GM23338 (cell line): ENCODE results near the gene PPFIBP1. TPM values are rescaled to one million over a fixed set of nuclear protein-coding genes. Genes with fewer than 3 reads are reported as not detected.

ENCODE experiments used
- ATAC-seq: fragments of 200-7000 bp; cut with Tn5 transposase; 3 replicates; pipeline ENCODE4 v1.9.1; 2020
- DNase-seq: peaks from one replicate; pipeline ENCODE4 v3.0.0-alpha.2; 2015; ENCODE audit warnings: low spot score
- H2AFZ ChIP-seq: fragments of 200-600 bp; sonication (generic); 2 replicates; pipeline ENCODE4 v1.8.0; 2016; ENCODE audit warnings: antibody characterized with exemption, mild to moderate bottlenecking, moderate library complexity
- H3F3A ChIP-seq: fragments of 200-600 bp; sonication (generic); replicated peaks from 2 replicates; pipeline ENCODE4 v1.8.0; 2017; ENCODE audit warnings: antibody characterized with exemption, mixed run types, low read depth
- H3K27ac ChIP-seq: fragments of 200-600 bp; sonication (generic); 2 replicates; pipeline ENCODE4 v1.6.1; 2016; ENCODE audit warnings: low read depth
- H3K27me3 ChIP-seq: fragments of 200-600 bp; sonication (generic); 2 replicates; pipeline ENCODE4 v1.8.0; 2016; ENCODE audit warnings: mild to moderate bottlenecking, mixed run types, moderate library complexity; ENCODE audit not compliant: insufficient read depth
- H3K36me3 ChIP-seq: fragments of 200-600 bp; sonication (generic); 2 replicates; pipeline ENCODE4 v1.8.0; 2016; ENCODE audit warnings: mild to moderate bottlenecking; ENCODE audit not compliant: insufficient read depth
- H3K4me1 ChIP-seq: fragments of 200-600 bp; sonication (generic); 2 replicates; pipeline ENCODE4 v1.8.0; 2016; ENCODE audit warnings: mild to moderate bottlenecking, moderate library complexity; ENCODE audit not compliant: insufficient read depth
- H3K4me2 ChIP-seq: fragments of 200-600 bp; sonication (generic); 2 replicates; pipeline ENCODE4 v1.7.1; 2017; ENCODE audit warnings: mixed run types
- H3K4me3 ChIP-seq: fragments of 200-600 bp; sonication (generic); 2 replicates; pipeline ENCODE4 v1.6.1; 2016; ENCODE audit warnings: mixed run types
- H3K79me2 ChIP-seq: fragments of 200-600 bp; sonication (generic); replicated peaks from 2 replicates; pipeline ENCODE4 v1.8.0; 2017; ENCODE audit warnings: mild to moderate bottlenecking; ENCODE audit not compliant: insufficient read depth
- H3K9me2 ChIP-seq: fragments of 200-600 bp; sonication (generic); 2 replicates; pipeline ENCODE4 v1.8.0; 2017; ENCODE audit not compliant: insufficient read depth
- H4K20me1 ChIP-seq: fragments of 200-600 bp; sonication (generic); replicated peaks from 2 replicates; pipeline ENCODE4 v1.8.0; 2017; ENCODE audit warnings: mild to moderate bottlenecking; ENCODE audit not compliant: insufficient read depth
- H3K27ac Mint-ChIP-seq: 2 replicates; pipeline ENCODE4 v1.8.0; 2020; ENCODE audit warnings: inconsistent platforms, mild to moderate bottlenecking, moderate library complexity, mixed read lengths
- H3K27me3 Mint-ChIP-seq: 3 replicates; pipeline ENCODE4 v1.8.0; 2022; ENCODE audit warnings: low read depth, mild to moderate bottlenecking, moderate library complexity, mixed read lengths, inconsistent platforms; ENCODE audit not compliant: insufficient read depth, poor library complexity
- H3K36me3 Mint-ChIP-seq: 3 replicates; pipeline ENCODE4 v1.8.0; 2021; ENCODE audit warnings: low read depth, mild to moderate bottlenecking, inconsistent platforms, moderate library complexity, mixed read lengths
- H3K4me1 Mint-ChIP-seq: 3 replicates; pipeline ENCODE4 v1.8.0; 2020; ENCODE audit warnings: mild to moderate bottlenecking, inconsistent platforms, mixed read lengths
- H3K4me3 Mint-ChIP-seq: 3 replicates; pipeline ENCODE4 v1.8.0; 2021; ENCODE audit warnings: moderate library complexity, mild to moderate bottlenecking, inconsistent platforms, mixed read lengths
- H3K9me3 Mint-ChIP-seq: 3 replicates; pipeline ENCODE4 v1.8.0; 2020; ENCODE audit warnings: moderate library complexity, mild to moderate bottlenecking, inconsistent platforms, mixed read lengths
- CREB1 ChIP-seq: fragments of 250-450 bp; sonication (Bioruptor Pico); IDR thresholded peaks from 2 replicates; pipeline ENCODE4 v1.5.0; 2020; ENCODE audit warnings: low read depth, mild to moderate bottlenecking, moderate library complexity
- CTCF ChIP-seq, 2 experiments: fragments of 200-600 bp in 1 of 2; sonication (generic) in 1 of 2; conservative IDR thresholded peaks; 2 replicates each; pipeline versions ENCODE4 v1.5.1 to v1.6.1; 2016 to 2017; ENCODE audit warnings: antibody characterized with exemption in 2 of 2, low read depth in 2 of 2, mild to moderate bottlenecking in 2 of 2, moderate library complexity in 1 of 2
- ETS1 ChIP-seq: IDR thresholded peaks from 2 replicates; pipeline ENCODE4 v1.6.1; 2016; ENCODE audit warnings: antibody characterized with exemption
- EZH2 ChIP-seq: fragments of 200-600 bp; sonication (generic); IDR thresholded peaks from one replicate; pipeline ENCODE4 v1.8.0; 2017; ENCODE audit warnings: antibody characterized with exemption, mild to moderate bottlenecking, low read depth; ENCODE audit not compliant: unreplicated experiment
- JUNB ChIP-seq: IDR thresholded peaks from one replicate; pipeline ENCODE4 v1.6.1; 2016; ENCODE audit warnings: antibody characterized with exemption; ENCODE audit not compliant: unreplicated experiment
- NANOG ChIP-seq: IDR thresholded peaks from 2 replicates; pipeline ENCODE4 v1.6.1; 2016; ENCODE audit warnings: antibody characterized with exemption, borderline replicate concordance
- POLR2AphosphoS5 ChIP-seq: IDR thresholded peaks from 2 replicates; pipeline ENCODE4 v1.6.1; 2016; ENCODE audit warnings: antibody characterized with exemption, low read depth
- STAT1 ChIP-seq: IDR thresholded peaks from one replicate; pipeline ENCODE4 v1.6.1; 2016; ENCODE audit warnings: antibody characterized with exemption; ENCODE audit not compliant: unreplicated experiment
- ZNF114 ChIP-seq: fragments of 250-450 bp; sonication (Bioruptor Pico); IDR thresholded peaks from 2 replicates; pipeline ENCODE4 v1.5.0; 2020; ENCODE audit warnings: mild to moderate bottlenecking, moderate library complexity
- ZNF331 ChIP-seq: fragments of 250-450 bp; sonication (Bioruptor Pico); IDR thresholded peaks from 2 replicates; pipeline ENCODE4 v1.5.0; 2020; ENCODE audit warnings: low read depth, mild to moderate bottlenecking, moderate library complexity
- ZNF462 ChIP-seq: fragments of 250-450 bp; sonication (Bioruptor Pico); IDR thresholded peaks from 2 replicates; pipeline ENCODE4 v1.5.0; 2020; ENCODE audit warnings: mild to moderate bottlenecking, moderate library complexity
- polyA plus RNA-seq: library from polyadenylated mRNA; unstranded; fragments of >200 nt; fragmentation: Nextera tagmentation; extraction: Ambion mirVana; gene quantifications from 2 replicates; pipeline ENCODE4 v1.2.1, GENCODE V29; 2016
- total RNA-seq: library from RNA; depleted of rRNA; stranded (reverse); fragments of >200 nt; shearing (Covaris generic); gene quantifications from 2 replicates; pipeline ENCODE4 v1.2.3, GENCODE V29; 2014

PPFIBP1 gene
- total and polyA plus RNA-seq, 2 experiments from 2014 or later: 33.2 to 41.9 TPM

- peaks cover under 1% of the 10 kb centered on the region; the same call in 1 of the 3 replicates for H3K4me1 Mint-ChIP-seq
- H2AFZ ChIP-seq: no peak overlapping the region; the same call in 1 of the 2 replicates
- no peak overlapping the region for H3K27ac Mint-ChIP-seq
- H3K9me2 ChIP-seq: no peaks in the 10 kb centered on the region
- no peak overlapping the region for H3K4me3 Mint-ChIP-seq
- no peaks in the 10 kb centered on the region for H3K27me3 ChIP-seq
- no peak overlapping the region for H3K4me2 ChIP-seq
- no peaks in the 10 kb centered on the region for H4K20me1 ChIP-seq
- H3K27me3 Mint-ChIP-seq: no peaks in the 10 kb centered on the region
- no peak overlapping the region for H3K27ac ChIP-seq
- no peaks in the 10 kb centered on the region for H3K36me3 Mint-ChIP-seq
- peak; percentile 76 for ATAC-seq
- peaks cover 6% of the 10 kb centered on the region; the same call in 1 of the 2 replicates for H3K4me1 ChIP-seq
- H3K36me3 ChIP-seq: no peaks in the 10 kb centered on the region
- no peak overlapping the region for H3K4me3 ChIP-seq
- H3F3A ChIP-seq: no peaks in the 10 kb centered on the region
- H3K9me3 Mint-ChIP-seq: no peaks in the 10 kb centered on the region
- DNase-seq: peak; percentile 77
- no peak for TF ChIP-seq JUNB
- TF ChIP-seq CREB1 (CRISPR knock-in tag): no peak
- TF ChIP-seq ETS1: no peak
- TF ChIP-seq EZH2: no peak
- peak; percentile 53 to 57 for TF ChIP-seq CTCF (conservative IDR thresholded peaks at IDR 0.05; ENCODE audit: low read depth in 2 of 2)
- TF ChIP-seq NANOG: no peak
- H3K79me2 ChIP-seq: no peaks in the 10 kb centered on the region
Observed at GRCh38 chr12:27705263-27705662, 181.3 kb downstream of the PPFIBP1 start.

- peaks cover 11% of the 10 kb centered on the region for H3K4me1 ChIP-seq
- no peak overlapping the region for H3K4me3 ChIP-seq
- peaks cover 15% of the 10 kb centered on the region for H3K79me2 ChIP-seq
- no peak for ATAC-seq
- DNase-seq: no peak
- H3K9me2 ChIP-seq: no peaks in the 10 kb centered on the region
- no peak overlapping the region for H2AFZ ChIP-seq
- H3K4me2 ChIP-seq: no peak overlapping the region
- no peaks in the 10 kb centered on the region for H3K27me3 ChIP-seq
- H3K36me3 Mint-ChIP-seq: no peaks in the 10 kb centered on the region
- H3K27ac Mint-ChIP-seq: no peak overlapping the region
- H3K9me3 Mint-ChIP-seq: no peaks in the 10 kb centered on the region
- H3K36me3 ChIP-seq: no peaks in the 10 kb centered on the region
- peaks cover 8% of the 10 kb centered on the region for H3K4me1 Mint-ChIP-seq
- H3K27me3 Mint-ChIP-seq: peaks cover 6% of the 10 kb centered on the region
- H4K20me1 ChIP-seq: no peaks in the 10 kb centered on the region; the same call in 1 of the 2 replicates
- no peak overlapping the region for H3K27ac ChIP-seq
- no peak overlapping the region for H3K4me3 Mint-ChIP-seq
- H3F3A ChIP-seq: no peaks in the 10 kb centered on the region
- no peak for TF ChIP-seq NANOG
- TF ChIP-seq ZNF331 (CRISPR knock-in tag): no peak
- no peak for TF ChIP-seq STAT1
- no peak for TF ChIP-seq POLR2AphosphoS5
- TF ChIP-seq ZNF462 (CRISPR knock-in tag): no peak
- TF ChIP-seq ZNF114 (CRISPR knock-in tag): no peak
- TF ChIP-seq JUNB: no peak
Observed at GRCh38 chr12:27707216-27707615, 183.2 kb downstream of the PPFIBP1 start.
